Glomerular visceral epithelial cell (primary cell): Measurements from ENCODE around the gene CDH2.

Experiments used
- DNase-seq: peaks from one replicate; pipeline ENCODE4 v3.0.0-alpha.2; 2016; ENCODE audit errors: extremely low spot score

Gene CDH2

GRCh38 chr18:27995770-27996502 is 181.0 kb downstream of the CDH2 start:
- no peak for DNase-seq

- no peak for DNase-seq
Measured at GRCh38 chr18:27994571-27994970, 182.4 kb downstream of the CDH2 start.

GRCh38 chr18:27991391-27991790 is 185.5 kb downstream of the CDH2 start:
- DNase-seq = no peak

- no peak for DNase-seq
Measured at GRCh38 chr18:27985832-27986231, 191.1 kb downstream of the CDH2 start.

GRCh38 chr18:27983780-27984179 is 193.2 kb downstream of the CDH2 start:
- no peak for DNase-seq

GRCh38 chr18:27976806-27977408 is 200.0 kb downstream of the CDH2 start:
- DNase-seq = no peak

GRCh38 chr18:27970321-27970720 is 206.6 kb downstream of the CDH2 start:
- no peak for DNase-seq

- no peak for DNase-seq
Measured at GRCh38 chr18:27969206-27969605, 207.7 kb downstream of the CDH2 start.

GRCh38 chr18:27967913-27968824 is 208.8 kb downstream of the CDH2 start:
- DNase-seq = peak; percentile 18

GRCh38 chr18:27966881-27967280 is 210.0 kb downstream of the CDH2 start:
- DNase-seq = peak; percentile 33

GRCh38 chr18:27964811-27965210 is 212.1 kb downstream of the CDH2 start:
- DNase-seq = peak; percentile 64

GRCh38 chr18:27959101-27959500 is 217.8 kb downstream of the CDH2 start:
- no peak for DNase-seq

GRCh38 chr18:27956001-27956640 is 220.8 kb downstream of the CDH2 start:
- DNase-seq = no peak

- DNase-seq = no peak
Measured at GRCh38 chr18:27954226-27954625, 222.7 kb downstream of the CDH2 start.

GRCh38 chr18:27952741-27953140 is 224.2 kb downstream of the CDH2 start:
- no peak for DNase-seq

- no peak for DNase-seq
Measured at GRCh38 chr18:27950648-27951228, 226.2 kb downstream of the CDH2 start.

GRCh38 chr18:27948986-27949385 is 227.9 kb downstream of the CDH2 start:
- DNase-seq = no peak

- peak; percentile 19 for DNase-seq
Measured at GRCh38 chr18:27942706-27943105, 234.2 kb downstream of the CDH2 start.

- DNase-seq = no peak
Measured at GRCh38 chr18:27931535-27931934, 245.4 kb downstream of the CDH2 start.

GRCh38 chr18:27922780-27923179 is 254.2 kb downstream of the CDH2 start:
- no peak for DNase-seq

GRCh38 chr18:27921904-27922751 is 254.8 kb downstream of the CDH2 start:
- DNase-seq = peak; percentile 94
